BJ (cell line): Measurements from ENCODE around the gene RORC. TPM values are rescaled to one million over a fixed set of nuclear protein-coding genes. Genes with fewer than 3 reads are reported as not detected.
A peak's percentile ranks its signal among the peaks of the same experiment; 100 is the strongest.
"Not testable (repeated sequence)": the region's sequence is repeated elsewhere in the genome, so short reads cannot be mapped to it uniquely, and the experiment has no call there.

Source experiments
- CTCF ChIA-PET: fragments of 350-600 bp; formaldehyde crosslinking; extraction: SDS; loops from one replicate; lab custom pipeline; 2021; ENCODE audit warnings: antibody characterized with exemption, inconsistent platforms; lab: Yijun Ruan, JAX
- POLR2A ChIA-PET: fragments of 300-600 bp; sonication (Branson Sonifier 250); formaldehyde crosslinking; extraction: SDS; loops from one replicate; lab custom pipeline; 2021; ENCODE audit warnings: antibody characterized with exemption; lab: Charles Lee
- DNase-seq: peaks from one replicate; pipeline ENCODE4 v3.0.0-alpha.2; 2011; ENCODE audit warnings: low read depth
- H3K27me3 ChIP-seq: 2 replicates; pipeline ENCODE4 v1.6.0; 2011; ENCODE audit warnings: low read length; ENCODE audit not compliant: control insufficient read depth, insufficient read depth
- H3K36me3 ChIP-seq: 2 replicates; pipeline ENCODE4 v1.5.1; 2011; ENCODE audit warnings: low read length; ENCODE audit not compliant: control insufficient read depth, insufficient read depth
- H3K4me3 ChIP-seq: 2 replicates; pipeline ENCODE4 v1.5.1; 2011; ENCODE audit warnings: low read depth, mild to moderate bottlenecking, control low read depth, low read length
- polyA plus RNA-seq: library from polyadenylated mRNA; depleted of rRNA; stranded (reverse); fragments of >200 nt; gene quantifications from 2 replicates; pipeline ENCODE4 v1.2.3, GENCODE V29; 2011
- TF ChIP-seq, protein P1 (sequence below): IDR thresholded peaks from 2 replicates; pipeline ENCODE4 v1.5.1; 2011; ENCODE audit warnings: low read depth, mild to moderate bottlenecking, control low read depth, inconsistent platforms, low read length, moderate library complexity; ENCODE audit not compliant: insufficient read depth

RORC gene
- polyA plus RNA-seq, 1 experiment, result not detected

DNA sequence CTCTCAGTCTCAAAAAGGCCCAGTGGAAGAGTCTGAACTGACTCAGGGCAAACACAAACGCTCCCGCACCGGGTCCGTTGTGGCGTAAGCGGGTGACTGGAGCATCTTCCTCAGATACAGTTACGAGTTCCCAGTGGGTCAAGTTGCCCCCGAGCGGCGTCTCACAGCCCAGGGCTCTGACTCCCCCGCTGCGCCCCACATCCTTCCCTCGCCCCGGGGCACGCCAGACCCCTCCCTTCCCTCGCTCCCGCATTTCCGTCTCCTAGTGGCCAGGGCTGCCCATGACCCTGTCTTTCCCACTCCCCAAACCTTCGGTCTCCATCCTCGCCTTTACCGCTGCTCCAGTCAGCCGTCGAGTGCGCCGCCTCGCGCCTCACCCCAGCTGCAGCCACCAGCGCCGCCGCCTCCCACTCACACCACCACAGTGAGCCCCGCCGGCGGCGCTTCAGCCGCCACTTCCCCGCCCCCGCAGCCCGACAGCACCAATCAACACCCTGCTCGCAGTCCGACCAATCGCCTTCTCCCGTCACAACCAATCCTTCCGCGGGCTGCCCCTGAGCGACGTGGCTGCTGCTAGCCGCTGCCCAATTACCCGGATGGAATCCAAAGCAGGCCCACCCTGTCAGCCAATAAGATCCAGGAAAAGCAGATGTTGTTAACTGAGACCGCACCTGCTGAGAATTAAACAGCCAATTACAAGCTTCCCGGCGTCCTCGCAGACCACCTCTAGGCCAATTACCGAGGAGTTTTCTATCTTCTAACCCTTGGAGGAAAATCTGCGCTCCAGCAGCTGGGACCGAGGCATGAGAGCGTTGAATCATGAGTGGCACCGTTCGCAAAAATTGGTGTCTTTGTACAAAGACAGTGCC is 41.3 kb downstream of the RORC start, which contains the start of gene TDRKH:
Gene TDRKH (minus strand): TSS at position 430 of the 869 bp plus-strand sequence. CDS start 7,478 bp downstream, outside the sequence.
- Histone ChIP-seq H3K27me3 (no peaks in the 10 kb centered on the region), H3K36me3 (no peaks in the 10 kb centered on the region), H3K4me3 (peak within 1 kb of the TSS; percentile 80)
- ChIA-PET CTCF (interaction anchor here (0.6 to 1.9 kb wide), 5 partner anchors 9 to 1388 kb away, joined by 3 to 7 read pairs (median 3); no protein-coding TSS in a partner anchor), POLR2A (no interaction called here)
- DNase-seq, result peak; percentile 99
- TF ChIP-seq, protein P1, sequence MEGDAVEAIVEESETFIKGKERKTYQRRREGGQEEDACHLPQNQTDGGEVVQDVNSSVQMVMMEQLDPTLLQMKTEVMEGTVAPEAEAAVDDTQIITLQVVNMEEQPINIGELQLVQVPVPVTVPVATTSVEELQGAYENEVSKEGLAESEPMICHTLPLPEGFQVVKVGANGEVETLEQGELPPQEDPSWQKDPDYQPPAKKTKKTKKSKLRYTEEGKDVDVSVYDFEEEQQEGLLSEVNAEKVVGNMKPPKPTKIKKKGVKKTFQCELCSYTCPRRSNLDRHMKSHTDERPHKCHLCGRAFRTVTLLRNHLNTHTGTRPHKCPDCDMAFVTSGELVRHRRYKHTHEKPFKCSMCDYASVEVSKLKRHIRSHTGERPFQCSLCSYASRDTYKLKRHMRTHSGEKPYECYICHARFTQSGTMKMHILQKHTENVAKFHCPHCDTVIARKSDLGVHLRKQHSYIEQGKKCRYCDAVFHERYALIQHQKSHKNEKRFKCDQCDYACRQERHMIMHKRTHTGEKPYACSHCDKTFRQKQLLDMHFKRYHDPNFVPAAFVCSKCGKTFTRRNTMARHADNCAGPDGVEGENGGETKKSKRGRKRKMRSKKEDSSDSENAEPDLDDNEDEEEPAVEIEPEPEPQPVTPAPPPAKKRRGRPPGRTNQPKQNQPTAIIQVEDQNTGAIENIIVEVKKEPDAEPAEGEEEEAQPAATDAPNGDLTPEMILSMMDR, result 0 out of 2 replicates have a peak, but pooled peaks have one; percentile 23

DNA sequence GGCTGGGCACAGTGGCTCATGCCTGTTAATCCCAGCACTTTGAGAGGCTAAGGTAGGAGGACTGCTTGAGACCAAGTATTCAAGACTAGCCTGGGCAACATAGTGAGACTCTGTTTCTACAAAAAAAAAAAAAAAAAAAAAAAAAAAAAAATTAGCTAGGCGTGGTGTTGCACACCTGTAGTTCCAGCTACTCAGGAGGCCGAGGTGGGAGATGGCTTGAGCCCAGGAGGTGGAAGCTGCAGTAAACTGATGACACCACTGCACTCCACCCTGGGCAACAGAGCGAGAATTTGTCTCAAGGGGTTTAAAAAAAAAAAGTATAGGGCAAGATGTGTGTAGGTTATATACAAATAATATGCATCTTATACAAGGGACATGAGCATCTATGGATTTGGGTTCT is 43.9 kb downstream of the RORC start:
- Histone ChIP-seq H3K27me3 (peaks cover 3% of the 10 kb centered on the region; the same call in 1 of the 2 replicates), H3K36me3 (no peaks in the 10 kb centered on the region), H3K4me3 (no peak overlapping the region)
- ChIA-PET CTCF (no interaction called here), POLR2A (no interaction called here)
- TF ChIP-seq, protein P1, result no peak
- DNase-seq, result no peak

- TF ChIP-seq, protein P1, result no peak
- ChIA-PET CTCF (no interaction called here), POLR2A (no interaction called here)
- Histone ChIP-seq H3K27me3 (peaks cover 3% of the 10 kb centered on the region; the same call in 1 of the 2 replicates), H3K4me3 (no peak overlapping the region), H3K36me3 (no peaks in the 10 kb centered on the region)
- DNase-seq, result no peak
Measured at GRCh38 chr1:151783796-151784195, 47.8 kb downstream of the RORC start.

DNA sequence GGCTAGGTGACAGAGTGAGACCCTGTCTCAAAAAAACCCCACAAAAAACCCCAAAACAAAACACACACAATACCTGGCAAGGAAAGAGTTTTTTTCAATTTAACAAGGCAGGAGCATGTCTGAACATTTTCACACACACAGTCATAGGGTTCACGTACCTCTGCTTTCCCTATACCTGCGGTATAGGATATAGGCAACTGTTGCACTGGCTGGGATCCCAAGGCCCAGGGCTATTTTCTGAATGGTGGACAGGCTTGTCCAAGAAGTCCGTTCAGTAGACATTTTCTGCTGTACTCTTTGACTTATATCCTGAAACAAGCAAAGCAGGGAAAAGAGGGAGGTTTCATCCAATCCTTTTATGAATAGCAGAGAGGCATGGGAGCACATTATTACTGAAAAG is 48.9 kb downstream of the RORC start:
- no peaks in the 10 kb centered on the region for H3K36me3 ChIP-seq
- no peak overlapping the region for H3K4me3 ChIP-seq
- TF ChIP-seq, protein P1, result no peak
- no peak for DNase-seq
- peaks cover 3% of the 10 kb centered on the region; the same call in 1 of the 2 replicates for H3K27me3 ChIP-seq
- ChIA-PET CTCF (no interaction called here), POLR2A (no interaction called here)

- DNase-seq, H3K27me3 ChIP-seq, H3K36me3 ChIP-seq, POLR2A ChIA-PET, H3K4me3 ChIP-seq, CTCF ChIA-PET: not testable (repeated sequence)
Measured at GRCh38 chr1:151782026-151782425, 49.6 kb downstream of the RORC start.

DNA sequence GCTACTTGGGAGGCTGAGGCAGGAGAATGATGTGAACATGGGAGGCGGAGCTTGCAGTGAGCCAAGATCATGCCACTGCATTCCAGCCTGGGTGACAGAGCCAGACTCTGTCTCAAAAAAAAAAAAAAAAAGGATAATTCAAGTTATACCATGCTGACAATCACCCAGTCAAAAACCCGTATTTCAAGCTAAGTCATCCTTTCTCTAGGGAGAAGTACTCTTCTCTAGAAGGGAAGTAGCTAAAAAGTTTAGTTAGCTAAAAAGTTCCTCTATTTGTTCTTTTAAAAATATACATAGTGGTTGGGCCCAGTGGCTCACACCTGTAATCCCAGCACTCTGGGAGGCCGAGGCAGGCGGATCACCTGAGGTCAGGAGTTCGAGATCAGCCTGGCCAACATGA is 50.9 kb downstream of the RORC start:
- H3K4me3 ChIP-seq, H3K27me3 ChIP-seq, H3K36me3 ChIP-seq, DNase-seq: not testable (repeated sequence)
- POLR2A ChIA-PET, result interaction anchor here (0.7 kb wide), 1 partner anchor 286 kb away, joined by 8 read pairs; no protein-coding TSS in a partner anchor
- CTCF ChIA-PET, result interaction anchor here (1.0 kb wide), 1 partner anchor 9 kb away, joined by 3 read pairs; the partner anchor contains the start of gene TDRKH
